Gastrocnemius medialis (tissue), 4 donors: ENCODE measurements around the gene KCNA5.

Experiments used
- POLR2A ChIP-seq, 2 donors: fragments of 450-650 bp; IDR thresholded peaks; one replicate each; pipeline ENCODE4 v1.6.1; 2017; ENCODE audit warnings: antibody characterized with exemption in 2 of 2, mild to moderate bottlenecking in 2 of 2, moderate library complexity in 2 of 2
- TF ChIP-seq, protein P1 (sequence below), 5 experiments: fragments of 450-650 bp in 3 of 5; fragments of 200-600 bp in 2 of 5; sonication (generic) in 2 of 5; IDR thresholded peaks in 4 of 5; conservative IDR thresholded peaks in 1 of 5; 1 replicate in 4 of 5; 2 replicates in 1 of 5; pipeline ENCODE4 v1.5.1; 2016 to 2019; ENCODE audit warnings: antibody characterized with exemption in 5 of 5, mild to moderate bottlenecking in 3 of 5, moderate library complexity in 3 of 5

DNA sequence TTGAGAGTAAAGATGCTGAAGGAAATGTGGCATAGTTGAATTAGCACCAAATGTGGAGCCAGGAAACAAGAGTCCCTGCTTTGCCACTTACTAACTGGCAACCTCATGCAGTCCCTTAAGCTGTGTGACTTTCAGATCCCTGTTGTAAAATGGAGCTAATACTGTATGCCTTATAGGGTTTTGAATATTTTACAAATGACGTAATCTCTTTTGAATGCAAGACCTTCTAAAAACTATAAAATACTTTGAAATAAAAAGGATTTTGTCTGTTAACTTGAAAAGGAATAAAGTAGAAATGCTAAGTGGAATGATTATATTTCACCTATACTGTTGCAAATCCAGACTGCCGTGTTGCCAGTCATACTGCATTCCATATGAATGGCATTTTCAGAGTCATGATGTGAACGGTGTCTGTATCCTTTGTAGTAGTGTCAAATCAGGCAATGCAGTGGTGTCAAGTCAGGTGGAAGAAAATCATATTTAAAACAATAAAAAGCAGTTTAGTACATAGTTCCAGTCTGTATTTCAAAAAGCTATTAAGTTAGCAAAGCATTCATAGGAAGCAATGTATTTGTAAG, 21.3 kb downstream of the KCNA5 start:
- TF ChIP-seq, protein P1, sequence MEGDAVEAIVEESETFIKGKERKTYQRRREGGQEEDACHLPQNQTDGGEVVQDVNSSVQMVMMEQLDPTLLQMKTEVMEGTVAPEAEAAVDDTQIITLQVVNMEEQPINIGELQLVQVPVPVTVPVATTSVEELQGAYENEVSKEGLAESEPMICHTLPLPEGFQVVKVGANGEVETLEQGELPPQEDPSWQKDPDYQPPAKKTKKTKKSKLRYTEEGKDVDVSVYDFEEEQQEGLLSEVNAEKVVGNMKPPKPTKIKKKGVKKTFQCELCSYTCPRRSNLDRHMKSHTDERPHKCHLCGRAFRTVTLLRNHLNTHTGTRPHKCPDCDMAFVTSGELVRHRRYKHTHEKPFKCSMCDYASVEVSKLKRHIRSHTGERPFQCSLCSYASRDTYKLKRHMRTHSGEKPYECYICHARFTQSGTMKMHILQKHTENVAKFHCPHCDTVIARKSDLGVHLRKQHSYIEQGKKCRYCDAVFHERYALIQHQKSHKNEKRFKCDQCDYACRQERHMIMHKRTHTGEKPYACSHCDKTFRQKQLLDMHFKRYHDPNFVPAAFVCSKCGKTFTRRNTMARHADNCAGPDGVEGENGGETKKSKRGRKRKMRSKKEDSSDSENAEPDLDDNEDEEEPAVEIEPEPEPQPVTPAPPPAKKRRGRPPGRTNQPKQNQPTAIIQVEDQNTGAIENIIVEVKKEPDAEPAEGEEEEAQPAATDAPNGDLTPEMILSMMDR (IDR thresholded peaks at IDR 0.05 in 4 of 5, conservative IDR thresholded peaks at IDR 0.05 in 1 of 5) = no peak
- TF ChIP-seq POLR2A (IDR thresholded peaks at IDR 0.05) = no peak
